K562 (cell line): ENCODE results near the gene ITPR1. TPM values are rescaled to one million over a fixed set of nuclear protein-coding genes. Genes with fewer than 3 reads are reported as not detected.

Experiments used
- CEBPB ChIP-seq: fragments of 450-650 bp; IDR thresholded peaks from 2 replicates; pipeline ENCODE4 v1.6.1; 2016; ENCODE audit warnings: missing genetic modification characterization, missing compliant biosample characterization
- CHCHD3 ChIP-seq: fragments of 250-450 bp; sonication (Bioruptor Pico); IDR thresholded peaks from 2 replicates; pipeline ENCODE4 v2.1.2; 2022; ENCODE audit warnings: mild to moderate bottlenecking
- ELF4 ChIP-seq: fragments of 450-650 bp; formaldehyde crosslinking; IDR thresholded peaks from 2 replicates; pipeline ENCODE4 v1.4.0; 2022; ENCODE audit warnings: missing genetic modification characterization
- KAT8 ChIP-seq: fragments of 450-650 bp; IDR thresholded peaks from 2 replicates; pipeline ENCODE4 v1.6.1; 2016; ENCODE audit warnings: low read depth, mild to moderate bottlenecking
- KLF1 ChIP-seq: fragments of 450-650 bp; IDR thresholded peaks from 2 replicates; pipeline ENCODE4 v1.6.1; 2016; ENCODE audit warnings: missing genetic modification characterization, missing compliant biosample characterization
- MAFG ChIP-seq: fragments of 450-650 bp; conservative IDR thresholded peaks from 2 replicates; pipeline ENCODE4 v1.6.1; 2016; ENCODE audit warnings: missing genetic modification characterization, missing compliant biosample characterization
- NCOA1 ChIP-seq: fragments of 450-650 bp; IDR thresholded peaks from 2 replicates; pipeline ENCODE4 v1.6.1; 2016; ENCODE audit warnings: low read depth
- NONO ChIP-seq, 2 experiments: fragments of 200-400 bp in 1 of 2; fragments of 450-650 bp in 1 of 2; formaldehyde crosslinking in 1 of 2; IDR thresholded peaks; 2 replicates each; pipeline ENCODE4 v1.6.1; 2017; ENCODE audit warnings: low read depth in 2 of 2, mild to moderate bottlenecking in 2 of 2, moderate library complexity in 2 of 2, low read length in 1 of 2
- PATZ1 ChIP-seq: fragments of 250-450 bp; sonication (Bioruptor Pico); IDR thresholded peaks from 2 replicates; pipeline ENCODE4 v1.5.0; 2020; ENCODE audit warnings: mild to moderate bottlenecking, borderline replicate concordance
- PTTG1 ChIP-seq: fragments of 450-650 bp; IDR thresholded peaks from 2 replicates; pipeline ENCODE4 v1.6.1; 2016; ENCODE audit warnings: low read depth, mild to moderate bottlenecking, missing genetic modification characterization, missing compliant biosample characterization
- SMARCE1 ChIP-seq: fragments of 450-650 bp; IDR thresholded peaks from 2 replicates; pipeline ENCODE4 v1.7.1; 2016; ENCODE audit warnings: mild to moderate bottlenecking
- SRSF1 ChIP-seq: fragments of 200-400 bp; formaldehyde crosslinking; IDR thresholded peaks from 2 replicates; pipeline ENCODE4 v1.6.1; 2017; ENCODE audit warnings: mild to moderate bottlenecking, low read depth, low read length, moderate library complexity
- TSC22D4 ChIP-seq: fragments of 450-650 bp; IDR thresholded peaks from 2 replicates; pipeline ENCODE4 v1.6.1; 2016; ENCODE audit warnings: missing genetic modification characterization, missing biosample characterization, control low read depth
- YBX1 ChIP-seq: fragments of 450-650 bp; IDR thresholded peaks from 2 replicates; pipeline ENCODE4 v1.7.1; 2016; ENCODE audit warnings: mild to moderate bottlenecking
- ZNF551 ChIP-seq: fragments of 250-450 bp; sonication (Bioruptor Pico); IDR thresholded peaks from 2 replicates; pipeline ENCODE4 v1.5.0; 2021; ENCODE audit warnings: mild to moderate bottlenecking, moderate library complexity
- ZZZ3 ChIP-seq: fragments of 450-650 bp; IDR thresholded peaks from 2 replicates; pipeline ENCODE4 v1.6.1; 2016; ENCODE audit warnings: antibody characterized with exemption, mild to moderate bottlenecking, moderate library complexity
- polyA plus RNA-seq, 8 experiments: library from polyadenylated mRNA; depleted of rRNA in 4 of 8; stranded (reverse) in 5 of 8; unstranded in 3 of 8; fragments of >200 nt; fragmentation: Nextera tagmentation in 2 of 8; fragmentation: Illumina TruSeq in 1 of 8; extraction: Ambion mirVana in 2 of 8; extraction: Trizol in 1 of 8; gene quantifications; 2 replicates each; pipeline versions ENCODE4 v1.2.1 to v1.2.3, GENCODE V29; 2011 to 2014; ENCODE audit warnings: inconsistent platforms in 1 of 8, missing spikeins in 1 of 8
- total RNA-seq, 7 experiments: library from RNA; depleted of rRNA in 6 of 7; stranded (reverse); fragments of >200 nt in 6 of 7; fragmentation: Illumina TruSeq in 2 of 7; extraction: Trizol in 2 of 7; gene quantifications; 2 replicates each; pipeline versions ENCODE4 v1.2.1 to v1.2.3, GENCODE V29; 2011 to 2021; ENCODE audit warnings: low replicate concordance in 1 of 7
- TF ChIP-seq, protein P1 (sequence below): sonication (generic); formaldehyde crosslinking; IDR thresholded peaks from 2 replicates; pipeline ENCODE4 v1.8.0; 2023; ENCODE audit warnings: missing genetic modification reagents, mild to moderate bottlenecking, borderline replicate concordance
- TF ChIP-seq, protein P2 (sequence below): fragments of 450-650 bp; formaldehyde crosslinking; IDR thresholded peaks from 2 replicates; pipeline ENCODE4 v1.4.0; 2020; ENCODE audit warnings: mild to moderate bottlenecking, moderate library complexity

Gene ITPR1
- total and polyA plus RNA-seq, 9 of the 15 experiments (the other 6 are each of a cell fraction or from before 2014, with no cell fraction given): 22.4 to 40.0 (median 27.4) TPM

- TF ChIP-seq, protein P1, sequence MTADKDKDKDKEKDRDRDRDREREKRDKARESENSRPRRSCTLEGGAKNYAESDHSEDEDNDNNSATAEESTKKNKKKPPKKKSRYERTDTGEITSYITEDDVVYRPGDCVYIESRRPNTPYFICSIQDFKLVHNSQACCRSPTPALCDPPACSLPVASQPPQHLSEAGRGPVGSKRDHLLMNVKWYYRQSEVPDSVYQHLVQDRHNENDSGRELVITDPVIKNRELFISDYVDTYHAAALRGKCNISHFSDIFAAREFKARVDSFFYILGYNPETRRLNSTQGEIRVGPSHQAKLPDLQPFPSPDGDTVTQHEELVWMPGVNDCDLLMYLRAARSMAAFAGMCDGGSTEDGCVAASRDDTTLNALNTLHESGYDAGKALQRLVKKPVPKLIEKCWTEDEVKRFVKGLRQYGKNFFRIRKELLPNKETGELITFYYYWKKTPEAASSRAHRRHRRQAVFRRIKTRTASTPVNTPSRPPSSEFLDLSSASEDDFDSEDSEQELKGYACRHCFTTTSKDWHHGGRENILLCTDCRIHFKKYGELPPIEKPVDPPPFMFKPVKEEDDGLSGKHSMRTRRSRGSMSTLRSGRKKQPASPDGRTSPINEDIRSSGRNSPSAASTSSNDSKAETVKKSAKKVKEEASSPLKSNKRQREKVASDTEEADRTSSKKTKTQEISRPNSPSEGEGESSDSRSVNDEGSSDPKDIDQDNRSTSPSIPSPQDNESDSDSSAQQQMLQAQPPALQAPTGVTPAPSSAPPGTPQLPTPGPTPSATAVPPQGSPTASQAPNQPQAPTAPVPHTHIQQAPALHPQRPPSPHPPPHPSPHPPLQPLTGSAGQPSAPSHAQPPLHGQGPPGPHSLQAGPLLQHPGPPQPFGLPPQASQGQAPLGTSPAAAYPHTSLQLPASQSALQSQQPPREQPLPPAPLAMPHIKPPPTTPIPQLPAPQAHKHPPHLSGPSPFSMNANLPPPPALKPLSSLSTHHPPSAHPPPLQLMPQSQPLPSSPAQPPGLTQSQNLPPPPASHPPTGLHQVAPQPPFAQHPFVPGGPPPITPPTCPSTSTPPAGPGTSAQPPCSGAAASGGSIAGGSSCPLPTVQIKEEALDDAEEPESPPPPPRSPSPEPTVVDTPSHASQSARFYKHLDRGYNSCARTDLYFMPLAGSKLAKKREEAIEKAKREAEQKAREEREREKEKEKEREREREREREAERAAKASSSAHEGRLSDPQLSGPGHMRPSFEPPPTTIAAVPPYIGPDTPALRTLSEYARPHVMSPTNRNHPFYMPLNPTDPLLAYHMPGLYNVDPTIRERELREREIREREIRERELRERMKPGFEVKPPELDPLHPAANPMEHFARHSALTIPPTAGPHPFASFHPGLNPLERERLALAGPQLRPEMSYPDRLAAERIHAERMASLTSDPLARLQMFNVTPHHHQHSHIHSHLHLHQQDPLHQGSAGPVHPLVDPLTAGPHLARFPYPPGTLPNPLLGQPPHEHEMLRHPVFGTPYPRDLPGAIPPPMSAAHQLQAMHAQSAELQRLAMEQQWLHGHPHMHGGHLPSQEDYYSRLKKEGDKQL: no peak
- TF ChIP-seq KAT8: no peak
- no peak for TF ChIP-seq ZZZ3
- no peak for TF ChIP-seq CEBPB (tag)
- no peak for TF ChIP-seq ELF4
- no peak for TF ChIP-seq YBX1
- TF ChIP-seq TSC22D4 (tag): no peak
- no peak for TF ChIP-seq NONO (IDR thresholded peaks at IDR 0.05; ENCODE audit: low read depth in 2 of 2, low read length in 1 of 2)
- TF ChIP-seq KLF1: no peak
- no peak for TF ChIP-seq PATZ1 (CRISPR knock-in tag)
- TF ChIP-seq CHCHD3 (CRISPR knock-in tag): no peak
- peak; percentile 55 for TF ChIP-seq PTTG1 (tag)
- TF ChIP-seq SMARCE1: no peak
- no peak for TF ChIP-seq NCOA1
- TF ChIP-seq ZNF551 (CRISPR knock-in tag): no peak
- no peak for TF ChIP-seq MAFG
- TF ChIP-seq, protein P2, sequence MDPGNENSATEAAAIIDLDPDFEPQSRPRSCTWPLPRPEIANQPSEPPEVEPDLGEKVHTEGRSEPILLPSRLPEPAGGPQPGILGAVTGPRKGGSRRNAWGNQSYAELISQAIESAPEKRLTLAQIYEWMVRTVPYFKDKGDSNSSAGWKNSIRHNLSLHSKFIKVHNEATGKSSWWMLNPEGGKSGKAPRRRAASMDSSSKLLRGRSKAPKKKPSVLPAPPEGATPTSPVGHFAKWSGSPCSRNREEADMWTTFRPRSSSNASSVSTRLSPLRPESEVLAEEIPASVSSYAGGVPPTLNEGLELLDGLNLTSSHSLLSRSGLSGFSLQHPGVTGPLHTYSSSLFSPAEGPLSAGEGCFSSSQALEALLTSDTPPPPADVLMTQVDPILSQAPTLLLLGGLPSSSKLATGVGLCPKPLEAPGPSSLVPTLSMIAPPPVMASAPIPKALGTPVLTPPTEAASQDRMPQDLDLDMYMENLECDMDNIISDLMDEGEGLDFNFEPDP: no peak
- TF ChIP-seq SRSF1: no peak
Measured at GRCh38 chr3:4884888-4885287, 391.7 kb downstream of the ITPR1 start (continued).
